Measurements from ENCODE around the gene SYT2. TPM values are rescaled to one million over a fixed set of nuclear protein-coding genes. Genes with fewer than 3 reads are reported as not detected.
A peak's percentile ranks its signal among the peaks of the same experiment; 100 is the strongest.
"Not testable (repeated sequence)": the region's sequence is repeated elsewhere in the genome, so short reads cannot be mapped to it uniquely, and the experiment has no call there.

The SYT2 gene
- total and polyA plus RNA-seq, 4 donors: 0.01 to 0.23 (median 0.03) TPM

GRCh38 chr1:202619505-202619904 lies 90.7 kb downstream of the SYT2 start:
- H3K36me3 ChIP-seq (ENCODE audit: control insufficient read depth in 4 of 4, insufficient read depth in 4 of 4, low read length in 4 of 4): no peaks in the 10 kb centered on the region
- H3K9me3 ChIP-seq (ENCODE audit: control insufficient read depth in 4 of 4, insufficient read depth in 3 of 4, low read length in 3 of 4): no peaks in the 10 kb centered on the region
- no peaks in the 10 kb centered on the region for H3K27me3 ChIP-seq (ENCODE audit: control insufficient read depth in 3 of 3, insufficient read depth in 3 of 3, low read length in 2 of 3)
- no peak for TF ChIP-seq CTCF (IDR thresholded peaks at IDR 0.05; ENCODE audit: control extremely low read depth, extremely low read depth)
- ATAC-seq (ENCODE audit: insufficient read depth, low FRiP score) (no peak), DNase-seq (no peak)
- no peak overlapping the region for H3K27ac ChIP-seq (ENCODE audit: low read depth in 1 of 2, low read length in 1 of 2)
- no peak overlapping the region for H3K9ac ChIP-seq (ENCODE audit: insufficient read depth in 1 of 2, low read length in 2 of 2)
- WGBS, 2 donors: 84 to 87% methylated on average over 2 of the region's 2 CpGs
- H3K4me3 ChIP-seq: no peak overlapping the region
- peaks cover 10 to 43% (median 13%) of the 10 kb centered on the region in 5 donors for H3K4me1 ChIP-seq (ENCODE audit: control insufficient read depth in 5 of 5, insufficient read depth in 5 of 5, low read length in 5 of 5)

GRCh38 chr1:202619012-202619411 lies 91.2 kb downstream of the SYT2 start:
- WGBS, 2 donors: 79 to 81% methylated on average over 11 of the region's 11 CpGs
- H3K4me1 ChIP-seq (ENCODE audit: control insufficient read depth in 5 of 5, insufficient read depth in 5 of 5, low read length in 5 of 5): peaks cover 10 to 45% (median 13%) of the 10 kb centered on the region in 5 donors
- not testable (repeated sequence) for ATAC-seq (ENCODE audit: insufficient read depth, low FRiP score); H3K9ac ChIP-seq (ENCODE audit: insufficient read depth in 1 of 2, low read length in 2 of 2); H3K36me3 ChIP-seq (ENCODE audit: control insufficient read depth in 4 of 4, insufficient read depth in 4 of 4, low read length in 4 of 4); H3K4me3 ChIP-seq; H3K9me3 ChIP-seq (ENCODE audit: control insufficient read depth in 4 of 4, insufficient read depth in 3 of 4, low read length in 3 of 4); H3K27me3 ChIP-seq (ENCODE audit: control insufficient read depth in 3 of 3, insufficient read depth in 3 of 3, low read length in 2 of 3); H3K27ac ChIP-seq (ENCODE audit: low read depth in 1 of 2, low read length in 1 of 2)
- peak; percentile 54 to 69 (median 68) for DNase-seq

GRCh38 chr1:202616355-202616915 lies 93.8 kb downstream of the SYT2 start:
- Histone ChIP-seq H3K36me3 (ENCODE audit: control insufficient read depth in 4 of 4, insufficient read depth in 4 of 4, low read length in 4 of 4) (no peaks in the 10 kb centered on the region), H3K9me3 (ENCODE audit: control insufficient read depth in 4 of 4, insufficient read depth in 3 of 4, low read length in 3 of 4) (no peaks in the 10 kb centered on the region), H3K4me1 (ENCODE audit: control insufficient read depth in 5 of 5, insufficient read depth in 5 of 5, low read length in 5 of 5) (peaks cover 6 to 38% (median 13%) of the 10 kb centered on the region in 5 donors), H3K27ac (ENCODE audit: low read depth in 1 of 2, low read length in 1 of 2) (no peak overlapping the region), H3K4me3 (no peak overlapping the region), H3K27me3 (ENCODE audit: control insufficient read depth in 3 of 3, insufficient read depth in 3 of 3, low read length in 2 of 3) (no peaks in the 10 kb centered on the region), H3K9ac (ENCODE audit: insufficient read depth in 1 of 2, low read length in 2 of 2) (no peak overlapping the region)
- DNase-seq: no peak
- no peak for TF ChIP-seq CTCF (IDR thresholded peaks at IDR 0.05; ENCODE audit: control extremely low read depth, extremely low read depth)
- ATAC-seq (ENCODE audit: insufficient read depth, low FRiP score): no peak
- 56 to 76% methylated on average over 13 of the region's 13 CpGs for WGBS, 2 donors

GRCh38 chr1:202615501-202616354 lies 94.5 kb downstream of the SYT2 start:
- DNase-seq (peak; percentile 52 to 67 (median 55)), ATAC-seq (ENCODE audit: insufficient read depth, low FRiP score) (peak; percentile 45)
- H3K27ac ChIP-seq (ENCODE audit: low read depth in 1 of 2, low read length in 1 of 2): peak overlapping the region; percentile 4 to 21
- no peak overlapping the region for H3K4me3 ChIP-seq
- H3K9me3 ChIP-seq (ENCODE audit: control insufficient read depth in 4 of 4, insufficient read depth in 3 of 4, low read length in 3 of 4): no peaks in the 10 kb centered on the region
- WGBS, 2 donors: 16 to 27% methylated on average over 11 of the region's 11 CpGs
- H3K4me1 ChIP-seq (ENCODE audit: control insufficient read depth in 5 of 5, insufficient read depth in 5 of 5, low read length in 5 of 5): peaks cover 6 to 38% (median 13%) of the 10 kb centered on the region in 5 donors
- no peak for TF ChIP-seq CTCF (IDR thresholded peaks at IDR 0.05; ENCODE audit: control extremely low read depth, extremely low read depth)
- no peaks in the 10 kb centered on the region for H3K27me3 ChIP-seq (ENCODE audit: control insufficient read depth in 3 of 3, insufficient read depth in 3 of 3, low read length in 2 of 3)
- no peaks in the 10 kb centered on the region for H3K36me3 ChIP-seq (ENCODE audit: control insufficient read depth in 4 of 4, insufficient read depth in 4 of 4, low read length in 4 of 4)
- H3K9ac ChIP-seq (ENCODE audit: insufficient read depth in 1 of 2, low read length in 2 of 2): no peak overlapping the region

GRCh38 chr1:202615208-202615500 lies 95.1 kb downstream of the SYT2 start:
- H3K27me3 ChIP-seq (ENCODE audit: control insufficient read depth in 3 of 3, insufficient read depth in 3 of 3, low read length in 2 of 3); H3K36me3 ChIP-seq (ENCODE audit: control insufficient read depth in 4 of 4, insufficient read depth in 4 of 4, low read length in 4 of 4); H3K9ac ChIP-seq (ENCODE audit: insufficient read depth in 1 of 2, low read length in 2 of 2); ATAC-seq (ENCODE audit: insufficient read depth, low FRiP score); H3K4me3 ChIP-seq; H3K9me3 ChIP-seq (ENCODE audit: control insufficient read depth in 4 of 4, insufficient read depth in 3 of 4, low read length in 3 of 4); DNase-seq: not testable (repeated sequence)
- H3K27ac ChIP-seq (ENCODE audit: low read depth in 1 of 2, low read length in 1 of 2): peak overlapping the region; percentile 21 to 33
- H3K4me1 ChIP-seq (ENCODE audit: control insufficient read depth in 5 of 5, insufficient read depth in 5 of 5, low read length in 5 of 5): peaks cover 6 to 38% (median 13%) of the 10 kb centered on the region in 5 donors
- WGBS, 2 donors: 67 to 75% methylated on average over 1 of the region's 1 CpG

Data from lung (tissue), 12 donors.